HL-60 (cell line): ENCODE data around the gene PNPLA7.

ENCODE experiments used
- CTCF ChIP-seq: IDR thresholded peaks from one replicate; pipeline ENCODE4 v1.5.1; 2011; ENCODE audit warnings: low read length, control low read depth, inconsistent platforms; ENCODE audit not compliant: insufficient read depth
- GABPA ChIP-seq: IDR thresholded peaks from 2 replicates; pipeline ENCODE4 v1.6.1; 2012; ENCODE audit warnings: low read depth
- POLR2AphosphoS5 ChIP-seq: IDR thresholded peaks from 2 replicates; pipeline ENCODE4 v1.6.1; 2012; ENCODE audit warnings: low read depth
- REST ChIP-seq: IDR thresholded peaks from 2 replicates; pipeline ENCODE4 v1.6.1; 2012; ENCODE audit warnings: low read depth; ENCODE audit not compliant: insufficient replicate concordance

- no peak for TF ChIP-seq REST
- TF ChIP-seq CTCF: no peak
- no peak for TF ChIP-seq POLR2AphosphoS5
- no peak for TF ChIP-seq GABPA
Observed at GRCh38 chr9:137558127-137558526, 7.9 kb upstream of the PNPLA7 start.
